ENCODE data around the gene ANAPC2. TPM values are rescaled to one million over a fixed set of nuclear protein-coding genes. Genes with fewer than 3 reads are reported as not detected.

Gene ANAPC2
- total and polyA plus RNA-seq, 2 of the 4 experiments (the other 2 are of a cell fraction), result 9.3 to 29.5 TPM

DNA sequence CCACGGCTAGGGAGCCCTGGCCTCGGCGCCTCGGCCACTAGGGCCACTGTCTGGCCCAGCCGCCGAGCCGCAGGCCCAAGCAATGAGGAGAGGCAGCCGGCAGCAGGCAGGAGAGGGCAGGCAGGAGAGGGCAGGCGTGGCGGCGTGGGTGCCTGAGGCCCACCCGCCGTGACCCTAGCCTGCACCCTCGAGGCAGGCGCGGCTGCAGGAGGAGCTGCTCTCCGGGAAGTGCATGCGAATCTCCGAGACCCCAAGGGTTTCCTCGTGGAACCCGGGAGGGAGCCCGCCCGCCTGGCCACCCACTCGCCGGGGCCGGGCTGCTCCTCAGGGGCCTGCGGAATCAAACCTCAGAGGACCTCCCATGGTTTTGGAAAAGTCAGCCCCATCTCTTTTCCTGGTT, 40.1 kb downstream of the ANAPC2 start:
- no peak overlapping the region for H3K56ac ChIP-seq (ENCODE audit: extremely low read depth, insufficient read depth, low read length)
- ATAC-seq (ENCODE audit: low read depth), result no peak
- WGBS, 2 experiments (ENCODE audit: extremely low coverage in 2 of 2, insufficient read length in 1 of 2), result 66% methylated on average over 21 of the region's 27 CpGs; no CpG with 5 or more reads in 1 of the 2 experiments
- no peak overlapping the region for H4K8ac ChIP-seq (ENCODE audit: low read depth in 2 of 2, low read length in 2 of 2)
- H3K79me1 ChIP-seq (ENCODE audit: low read depth in 1 of 2, low read length in 2 of 2), result no peaks in the 10 kb centered on the region
- H3K14ac ChIP-seq (replicated peaks; ENCODE audit: low read depth, low read length), result no peak overlapping the region
- H2AK9ac ChIP-seq (replicated peaks; ENCODE audit: low read depth, low read length, poor library complexity), result no peak overlapping the region
- no peak overlapping the region for H4K91ac ChIP-seq (ENCODE audit: insufficient read depth, low read depth, low read length)
- no peak overlapping the region for H3K23ac ChIP-seq (ENCODE audit: low read depth, low read length)
- H2BK5ac ChIP-seq (ENCODE audit: low read depth, low read length, poor library complexity, severe bottlenecking), result no peak overlapping the region
- no peak overlapping the region for H3K4me3 ChIP-seq (ENCODE audit: insufficient read depth, low read depth, low read length)
- POLR2A ChIA-PET (ENCODE audit: unreplicated experiment), result no interaction called here
- H2BK15ac ChIP-seq (ENCODE audit: low read depth, low read length), result no peak overlapping the region
- no peak overlapping the region for H2BK20ac ChIP-seq (ENCODE audit: low read depth, low read length)
- H4K20me1 ChIP-seq (ENCODE audit: insufficient read depth, low read length), result no peaks in the 10 kb centered on the region
- CTCF ChIA-PET, result no interaction called here
- no peak overlapping the region for H3K27ac ChIP-seq (ENCODE audit: insufficient read depth, low read length)
- H3K36me3 ChIP-seq (ENCODE audit: control insufficient read depth, insufficient read depth, low read length), result no peaks in the 10 kb centered on the region
- no peak for DNase-seq
- intact Hi-C loops (cut with micrococcal nuclease) (no loop called here), in situ Hi-C loops (cut with MboI; ENCODE audit: low sequenced_read_pairs) (no loop called here), dilution Hi-C loops (cut with HindIII; ENCODE audit: low sequenced_read_pairs, unreplicated experiment) (no loop called here)
- H3K18ac ChIP-seq (ENCODE audit: low read depth, low read length), result no peak overlapping the region
- peaks cover 9% of the 10 kb centered on the region; the same call in 1 of the 2 replicates for H3K9me1 ChIP-seq (ENCODE audit: insufficient read depth, low read length)
- H3K4ac ChIP-seq (ENCODE audit: low read depth, low read length), result no peak overlapping the region
- TF ChIP-seq, protein P1, sequence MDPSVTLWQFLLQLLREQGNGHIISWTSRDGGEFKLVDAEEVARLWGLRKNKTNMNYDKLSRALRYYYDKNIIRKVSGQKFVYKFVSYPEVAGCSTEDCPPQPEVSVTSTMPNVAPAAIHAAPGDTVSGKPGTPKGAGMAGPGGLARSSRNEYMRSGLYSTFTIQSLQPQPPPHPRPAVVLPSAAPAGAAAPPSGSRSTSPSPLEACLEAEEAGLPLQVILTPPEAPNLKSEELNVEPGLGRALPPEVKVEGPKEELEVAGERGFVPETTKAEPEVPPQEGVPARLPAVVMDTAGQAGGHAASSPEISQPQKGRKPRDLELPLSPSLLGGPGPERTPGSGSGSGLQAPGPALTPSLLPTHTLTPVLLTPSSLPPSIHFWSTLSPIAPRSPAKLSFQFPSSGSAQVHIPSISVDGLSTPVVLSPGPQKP (IDR thresholded peaks at IDR 0.05; ENCODE audit: borderline replicate concordance, low read depth, low read length), result no peak
- TF ChIP-seq NFE2L2 (IDR thresholded peaks at IDR 0.05; ENCODE audit: low read depth, low read length) (no peak), CHD1 (IDR thresholded peaks at IDR 0.05; ENCODE audit: low read depth, low read length) (no peak), RAD21 (IDR thresholded peaks at IDR 0.05; ENCODE audit: low read length) (no peak), MXI1 (IDR thresholded peaks at IDR 0.05; ENCODE audit: borderline replicate concordance, low read depth, low read length) (no peak), RFX5 (IDR thresholded peaks at IDR 0.05; ENCODE audit: low read depth, low read length) (no peak), BHLHE40 (IDR thresholded peaks at IDR 0.05; ENCODE audit: low read depth, low read length) (no peak), MAFK (IDR thresholded peaks at IDR 0.05; ENCODE audit: low read depth, low read length) (no peak), MAZ (IDR thresholded peaks at IDR 0.05; ENCODE audit: borderline replicate concordance, low read depth, low read length) (no peak), POLR2A (IDR thresholded peaks at IDR 0.05; ENCODE audit: low read depth, low read length) (no peak), RCOR1 (IDR thresholded peaks at IDR 0.05; ENCODE audit: insufficient replicate concordance, low read length) (no peak), FOS (IDR thresholded peaks at IDR 0.05; ENCODE audit: low read depth, low read length) (no peak), CEBPB (IDR thresholded peaks at IDR 0.05; ENCODE audit: low read depth, low read length) (no peak), SMC3 (IDR thresholded peaks at IDR 0.05; ENCODE audit: low read depth, low read length) (no peak)
- TF ChIP-seq, protein P2, sequence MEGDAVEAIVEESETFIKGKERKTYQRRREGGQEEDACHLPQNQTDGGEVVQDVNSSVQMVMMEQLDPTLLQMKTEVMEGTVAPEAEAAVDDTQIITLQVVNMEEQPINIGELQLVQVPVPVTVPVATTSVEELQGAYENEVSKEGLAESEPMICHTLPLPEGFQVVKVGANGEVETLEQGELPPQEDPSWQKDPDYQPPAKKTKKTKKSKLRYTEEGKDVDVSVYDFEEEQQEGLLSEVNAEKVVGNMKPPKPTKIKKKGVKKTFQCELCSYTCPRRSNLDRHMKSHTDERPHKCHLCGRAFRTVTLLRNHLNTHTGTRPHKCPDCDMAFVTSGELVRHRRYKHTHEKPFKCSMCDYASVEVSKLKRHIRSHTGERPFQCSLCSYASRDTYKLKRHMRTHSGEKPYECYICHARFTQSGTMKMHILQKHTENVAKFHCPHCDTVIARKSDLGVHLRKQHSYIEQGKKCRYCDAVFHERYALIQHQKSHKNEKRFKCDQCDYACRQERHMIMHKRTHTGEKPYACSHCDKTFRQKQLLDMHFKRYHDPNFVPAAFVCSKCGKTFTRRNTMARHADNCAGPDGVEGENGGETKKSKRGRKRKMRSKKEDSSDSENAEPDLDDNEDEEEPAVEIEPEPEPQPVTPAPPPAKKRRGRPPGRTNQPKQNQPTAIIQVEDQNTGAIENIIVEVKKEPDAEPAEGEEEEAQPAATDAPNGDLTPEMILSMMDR (conservative IDR thresholded peaks at IDR 0.05; ENCODE audit: low read depth, low read length), result no peak
- TF ChIP-seq, protein P3, sequence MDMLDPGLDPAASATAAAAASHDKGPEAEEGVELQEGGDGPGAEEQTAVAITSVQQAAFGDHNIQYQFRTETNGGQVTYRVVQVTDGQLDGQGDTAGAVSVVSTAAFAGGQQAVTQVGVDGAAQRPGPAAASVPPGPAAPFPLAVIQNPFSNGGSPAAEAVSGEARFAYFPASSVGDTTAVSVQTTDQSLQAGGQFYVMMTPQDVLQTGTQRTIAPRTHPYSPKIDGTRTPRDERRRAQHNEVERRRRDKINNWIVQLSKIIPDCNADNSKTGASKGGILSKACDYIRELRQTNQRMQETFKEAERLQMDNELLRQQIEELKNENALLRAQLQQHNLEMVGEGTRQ (IDR thresholded peaks at IDR 0.05; ENCODE audit: low read depth, low read length), result no peak
- H3K4me1 ChIP-seq (ENCODE audit: control insufficient read depth, insufficient read depth, low read length), result no peaks in the 10 kb centered on the region
- peaks cover 13% of the 10 kb centered on the region for H3K27me3 ChIP-seq (ENCODE audit: control insufficient read depth, insufficient read depth, low read length)
- no TSS peak for BruUV-seq (replicated peaks)
- no peak overlapping the region for H2AFZ ChIP-seq (replicated peaks; ENCODE audit: low read length, poor library complexity)
- H3K9me3 ChIP-seq (ENCODE audit: control insufficient read depth, insufficient read depth, low read length), result no peaks in the 10 kb centered on the region
- no peak overlapping the region for H4K5ac ChIP-seq (ENCODE audit: low read depth, low read length)
- no peak overlapping the region for H2BK120ac ChIP-seq (ENCODE audit: low read depth, low read length)
- no peak overlapping the region for H2AK5ac ChIP-seq (ENCODE audit: low read depth, low read length)
- no peak overlapping the region for H3K9ac ChIP-seq (ENCODE audit: low read depth, low read length)
- no peak overlapping the region for H3K4me2 ChIP-seq (ENCODE audit: low read depth, low read length)
